Right ventricle myocardium inferior (tissue), 1 donor: ENCODE results near the gene FAM234A. TPM values are rescaled to one million over a fixed set of nuclear protein-coding genes. Genes with fewer than 3 reads are reported as not detected.
"Not testable (repeated sequence)": the region's sequence is repeated elsewhere in the genome, so short reads cannot be mapped to it uniquely, and the experiment has no call there.

Experiments used
- ATAC-seq: fragments of 200-7000 bp; cut with Tn5 transposase; one replicate; pipeline ENCODE4 v1.9.1; 2020; ENCODE audit warnings: mild to moderate bottlenecking, moderate library complexity
- DNase-seq: peaks from one replicate; pipeline ENCODE4 v3.0.0; 2021; ENCODE audit errors: missing footprints
- intact Hi-C: fragments of 100-400 bp; cut with DNase I; formaldehyde crosslinking; loops from one replicate; pipeline ENCODE4 v1.11.0; 2022
- total RNA-seq: library from RNA; stranded (reverse); fragmentation: NEBNext Ultra II Directional; extraction: Animal tissue kit (Norgen Biotek cat#: 25700); gene quantifications from one replicate; pipeline ENCODE4 v1.2.1, GENCODE V29; 2021
- donor health status: DM: no; HTN: yes; CAD: no; lungs with severe emphysema.

FAM234A gene
- total RNA-seq, 1 donor from 2014 or later = 144 TPM

DNA sequence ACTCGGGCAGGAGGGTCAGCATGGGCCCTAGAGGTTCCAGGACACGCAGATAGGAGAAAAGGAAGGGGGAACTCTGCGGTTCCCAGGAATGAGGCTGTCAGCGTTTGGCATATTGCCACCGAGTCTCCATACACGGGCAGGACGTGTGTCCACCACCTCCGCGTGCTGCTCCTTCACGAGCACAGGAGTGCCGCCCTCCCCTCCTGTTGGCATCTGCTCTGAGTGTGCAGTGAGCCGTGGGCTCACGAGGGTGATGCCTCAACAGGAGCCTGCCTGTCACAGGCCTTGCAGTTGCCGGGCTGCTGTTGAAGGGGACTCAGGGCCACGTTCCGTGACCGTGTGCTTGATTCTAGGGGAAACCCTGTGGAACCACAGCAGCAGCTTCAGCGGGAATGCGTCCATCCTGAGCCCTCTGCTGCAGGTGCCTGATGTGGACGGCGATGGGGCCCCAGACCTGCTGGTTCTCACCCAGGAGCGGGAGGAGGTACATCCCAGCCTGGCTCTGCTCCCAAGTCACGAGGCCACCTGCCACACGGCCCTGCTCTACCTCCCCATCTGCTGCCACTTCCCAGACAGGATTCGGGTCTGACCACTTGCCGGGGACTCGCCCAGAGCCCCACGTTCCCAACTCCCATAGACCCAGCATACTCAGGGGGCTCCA is 26.5 kb downstream of the FAM234A start:
- ATAC-seq (no peak), DNase-seq (peak; percentile 59)
- intact Hi-C loops = no loop called here

- intact Hi-C loops = no loop called here
- DNase-seq (peak; percentile 62), ATAC-seq (no peak)
Observed at GRCh38 chr16:262121-262745, 27.6 kb downstream of the FAM234A start.

- peak; percentile 61 for DNase-seq
- ATAC-seq = no peak
- intact Hi-C loops = no loop called here
Observed at GRCh38 chr16:263182-263774, 28.7 kb downstream of the FAM234A start.

- intact Hi-C loops = no loop called here
Observed at GRCh38 chr16:263944-264343, 29.3 kb downstream of the FAM234A start.

GRCh38 chr16:264440-264951 is 29.9 kb downstream of the FAM234A start:
- intact Hi-C loops = no loop called here
- ATAC-seq (no peak), DNase-seq (peak; percentile 52)

More at GRCh38 chr16:263944-264343, 29.3 kb downstream of the FAM234A start:
- DNase-seq (peak; percentile 31), ATAC-seq (no peak)

GRCh38 chr16:265002-265529 is 30.4 kb downstream of the FAM234A start:
- DNase-seq (peak; percentile 41), ATAC-seq (no peak)
- intact Hi-C loops = no loop called here

- intact Hi-C loops = no loop called here
- DNase-seq = peak; percentile 32
- ATAC-seq = no peak
Observed at GRCh38 chr16:265711-266110, 31.1 kb downstream of the FAM234A start.

- DNase-seq = peak; percentile 66
- intact Hi-C loops = no loop called here
- no peak for ATAC-seq
Observed at GRCh38 chr16:266258-267164, 31.9 kb downstream of the FAM234A start.

DNA sequence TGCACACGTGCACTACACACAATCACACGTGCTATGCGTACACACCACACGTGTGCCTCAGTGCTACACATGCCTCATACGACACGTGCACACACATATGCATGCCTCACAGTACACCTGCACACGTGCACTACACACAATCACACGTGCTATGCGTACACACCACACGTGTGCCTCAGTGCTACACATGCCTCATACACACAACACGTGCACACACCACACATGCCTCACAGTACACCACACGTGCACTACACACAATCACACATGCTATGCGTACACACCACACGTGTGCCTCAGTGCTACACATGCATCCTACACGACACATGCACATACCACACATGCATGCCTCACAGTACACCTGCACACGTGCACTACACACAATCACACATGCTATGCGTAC is 32.9 kb downstream of the FAM234A start:
- peak; percentile 57 for DNase-seq
- intact Hi-C loops, ATAC-seq: not testable (repeated sequence)

GRCh38 chr16:268141-269053 is 33.8 kb downstream of the FAM234A start:
- peak; percentile 57 for DNase-seq
- intact Hi-C loops = no loop called here
- no peak for ATAC-seq

GRCh38 chr16:269061-269796 is 34.6 kb downstream of the FAM234A start:
- DNase-seq (peak; percentile 51), ATAC-seq (no peak)

GRCh38 chr16:270381-271255 is 36.0 kb downstream of the FAM234A start:
- peak; percentile 57 for DNase-seq
- ATAC-seq = no peak
- intact Hi-C loops = no loop called here

More at GRCh38 chr16:269061-269796, 34.6 kb downstream of the FAM234A start:
- intact Hi-C loops = no loop called here

GRCh38 chr16:272633-273546 is 38.3 kb downstream of the FAM234A start:
- DNase-seq = no peak
- ATAC-seq = no peak
- intact Hi-C loops = no loop called here

GRCh38 chr16:273547-274421 is 39.2 kb downstream of the FAM234A start:
- ATAC-seq (no peak), DNase-seq (no peak)
- intact Hi-C loops = no loop called here
